H1 (cell line): ENCODE measurements around the gene RCAN2.

Experiments
- CEBPB ChIP-seq: IDR thresholded peaks from 2 replicates; pipeline ENCODE4 v1.6.1; 2012; ENCODE audit warnings: low read depth, low read length
- CTCF ChIP-seq, 3 experiments: IDR thresholded peaks; 1 replicate in 2 of 3; 2 replicates in 1 of 3; pipeline versions ENCODE4 v1.5.1 to v1.6.1; 2011; ENCODE audit warnings: low read length in 3 of 3, mild to moderate bottlenecking in 3 of 3, inconsistent platforms in 2 of 3, low read depth in 1 of 3, moderate library complexity in 1 of 3; ENCODE audit not compliant: insufficient read depth in 1 of 3; ENCODE audit errors: control extremely low read depth in 1 of 3
- EZH2 ChIP-seq: fragments of 200-600 bp; sonication (generic); IDR thresholded peaks from 2 replicates; pipeline ENCODE4 v1.7.1; 2012; ENCODE audit warnings: low read depth, mild to moderate bottlenecking, moderate library complexity, low read length, inconsistent platforms; ENCODE audit not compliant: severe bottlenecking
- RNF2 ChIP-seq: fragments of 200-900, 300-1000 bp; sonication (generic); IDR thresholded peaks from 2 replicates; pipeline ENCODE4 v1.7.1; 2016; ENCODE audit warnings: borderline replicate concordance, low read depth, mild to moderate bottlenecking, antibody characterized with exemption, low read length; ENCODE audit not compliant: poor library complexity, severe bottlenecking; ENCODE audit errors: missing control alignments

GRCh38 chr6:46302816-46303215 lies 188.4 kb downstream of the RCAN2 start:
- TF ChIP-seq EZH2 (no peak), CTCF (IDR thresholded peaks at IDR 0.05; ENCODE audit: control extremely low read depth in 1 of 3, insufficient read depth in 1 of 3, low read depth in 1 of 3, low read length in 3 of 3) (no peak), CEBPB (no peak), RNF2 (no peak)
